ENCODE measurements around the gene EXOC1L.

DNA sequence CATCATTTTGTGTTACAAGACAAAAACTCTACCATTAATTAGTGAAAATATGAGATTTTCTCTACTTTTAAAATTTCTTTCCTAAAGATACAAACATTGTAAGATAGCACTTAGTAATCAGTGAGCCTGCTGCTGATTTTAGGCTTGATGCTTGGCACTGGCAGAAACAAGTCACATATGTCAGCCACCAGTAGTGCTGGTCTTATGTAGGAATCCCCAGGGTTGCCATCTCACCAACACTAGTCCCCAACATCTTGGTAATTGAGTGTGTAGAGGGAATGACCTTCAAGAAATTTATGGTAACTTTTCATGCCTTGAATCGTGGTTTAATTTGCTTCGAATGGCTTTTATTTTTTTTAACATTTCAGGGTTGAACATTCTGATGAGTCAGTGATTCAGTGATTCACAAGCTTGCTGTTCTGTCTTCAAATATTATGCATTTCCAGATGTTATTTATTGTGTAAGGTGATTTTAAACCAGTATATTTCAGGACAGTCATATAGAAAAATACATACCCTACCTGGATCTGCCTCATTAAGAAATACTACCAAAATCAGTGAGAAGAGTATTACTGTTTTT lies 45.7 kb downstream of the EXOC1L start:
- TF ChIP-seq, protein P1, sequence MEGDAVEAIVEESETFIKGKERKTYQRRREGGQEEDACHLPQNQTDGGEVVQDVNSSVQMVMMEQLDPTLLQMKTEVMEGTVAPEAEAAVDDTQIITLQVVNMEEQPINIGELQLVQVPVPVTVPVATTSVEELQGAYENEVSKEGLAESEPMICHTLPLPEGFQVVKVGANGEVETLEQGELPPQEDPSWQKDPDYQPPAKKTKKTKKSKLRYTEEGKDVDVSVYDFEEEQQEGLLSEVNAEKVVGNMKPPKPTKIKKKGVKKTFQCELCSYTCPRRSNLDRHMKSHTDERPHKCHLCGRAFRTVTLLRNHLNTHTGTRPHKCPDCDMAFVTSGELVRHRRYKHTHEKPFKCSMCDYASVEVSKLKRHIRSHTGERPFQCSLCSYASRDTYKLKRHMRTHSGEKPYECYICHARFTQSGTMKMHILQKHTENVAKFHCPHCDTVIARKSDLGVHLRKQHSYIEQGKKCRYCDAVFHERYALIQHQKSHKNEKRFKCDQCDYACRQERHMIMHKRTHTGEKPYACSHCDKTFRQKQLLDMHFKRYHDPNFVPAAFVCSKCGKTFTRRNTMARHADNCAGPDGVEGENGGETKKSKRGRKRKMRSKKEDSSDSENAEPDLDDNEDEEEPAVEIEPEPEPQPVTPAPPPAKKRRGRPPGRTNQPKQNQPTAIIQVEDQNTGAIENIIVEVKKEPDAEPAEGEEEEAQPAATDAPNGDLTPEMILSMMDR (IDR thresholded peaks at IDR 0.05): no peak
- TF ChIP-seq POLR2A (IDR thresholded peaks at IDR 0.05): no peak
